WTC11 (cell line): ENCODE results near the gene MACROD2. TPM values are rescaled to one million over a fixed set of nuclear protein-coding genes. Genes with fewer than 3 reads are reported as not detected.

Experiments
- ATAC-seq: fragments of 200-7000 bp; cut with Tn5 transposase; 2 replicates; pipeline ENCODE4 v1.10.0; 2021; ENCODE audit warnings: mild to moderate bottlenecking, moderate library complexity
- CTCF ChIA-PET: fragments of 300-600 bp; sonication (Branson Sonifier 250); formaldehyde crosslinking; loops from one replicate; lab custom pipeline; 2021; ENCODE audit warnings: antibody characterized with exemption; lab: Charles Lee
- POLR2A ChIA-PET: fragments of 350-600 bp; sonication (Branson Sonifier 250); formaldehyde crosslinking; loops from one replicate; lab custom pipeline; 2021; ENCODE audit warnings: antibody characterized with exemption; lab: Charles Lee
- DNase-seq: peaks from one replicate; pipeline ENCODE4 v3.0.0; 2021; ENCODE audit warnings: low spot score
- H3K27ac Mint-ChIP-seq: 2 replicates; pipeline ENCODE4 v1.8.0; 2021; ENCODE audit warnings: mixed read lengths
- H3K27me3 Mint-ChIP-seq: 2 replicates; pipeline ENCODE4 v1.8.0; 2021; ENCODE audit warnings: low read depth, mild to moderate bottlenecking, moderate library complexity, mixed read lengths
- H3K36me3 Mint-ChIP-seq: 2 replicates; pipeline ENCODE4 v1.8.0; 2021; ENCODE audit warnings: mixed read lengths
- H3K4me1 Mint-ChIP-seq: 2 replicates; pipeline ENCODE4 v1.8.0; 2022; ENCODE audit warnings: mixed read lengths
- H3K4me3 Mint-ChIP-seq: 2 replicates; pipeline ENCODE4 v1.8.0; 2021; ENCODE audit warnings: mild to moderate bottlenecking, moderate library complexity, mixed read lengths
- H3K9me3 Mint-ChIP-seq: 2 replicates; pipeline ENCODE4 v1.8.0; 2021; ENCODE audit warnings: mixed read lengths
- ATF1 ChIP-seq: sonication (generic); formaldehyde crosslinking; IDR thresholded peaks from 2 replicates; pipeline ENCODE4 v1.8.1; 2023; ENCODE audit warnings: mild to moderate bottlenecking, moderate library complexity, missing genetic modification reagents
- CREB1 ChIP-seq: sonication (generic); formaldehyde crosslinking; IDR thresholded peaks from 2 replicates; pipeline ENCODE4 v1.8.0; 2023; ENCODE audit warnings: mild to moderate bottlenecking, missing genetic modification reagents
- CREM ChIP-seq: sonication (generic); formaldehyde crosslinking; IDR thresholded peaks from 2 replicates; pipeline ENCODE4 v1.8.1; 2022; ENCODE audit warnings: mild to moderate bottlenecking, missing genetic modification reagents, moderate library complexity
- EMX1 ChIP-seq: fragments of 250-450 bp; sonication (Bioruptor Pico); IDR thresholded peaks from 2 replicates; pipeline ENCODE4 v1.8.0; 2021; ENCODE audit warnings: mild to moderate bottlenecking
- ETV6 ChIP-seq: sonication (generic); formaldehyde crosslinking; IDR thresholded peaks from 2 replicates; pipeline ENCODE4 v1.8.1; 2022; ENCODE audit warnings: mild to moderate bottlenecking, missing genetic modification reagents
- FOXJ3 ChIP-seq: sonication (generic); formaldehyde crosslinking; IDR thresholded peaks from 2 replicates; pipeline ENCODE4 v1.9.0; 2021; ENCODE audit warnings: missing genetic modification reagents, mild to moderate bottlenecking, borderline replicate concordance
- FOXP1 ChIP-seq: sonication (generic); formaldehyde crosslinking; IDR thresholded peaks from 2 replicates; pipeline ENCODE4 v1.8.0; 2022; ENCODE audit warnings: missing genetic modification reagents, mild to moderate bottlenecking, moderate library complexity, borderline replicate concordance
- IRF2 ChIP-seq: sonication (generic); formaldehyde crosslinking; IDR thresholded peaks from 2 replicates; pipeline ENCODE4 v1.8.0; 2022; ENCODE audit warnings: low read depth, missing genetic modification reagents, borderline replicate concordance
- KAT7 ChIP-seq: sonication (generic); formaldehyde crosslinking; IDR thresholded peaks from 2 replicates; pipeline ENCODE4 v1.8.1; 2023; ENCODE audit warnings: missing genetic modification reagents, mild to moderate bottlenecking, borderline replicate concordance
- NFATC4 ChIP-seq: fragments of 250-450 bp; sonication (Bioruptor Pico); IDR thresholded peaks from 2 replicates; pipeline ENCODE4 v1.9.0; 2021; ENCODE audit warnings: mild to moderate bottlenecking
- NR2C2 ChIP-seq: sonication (generic); formaldehyde crosslinking; IDR thresholded peaks from 2 replicates; pipeline ENCODE4 v1.8.0; 2022; ENCODE audit warnings: mild to moderate bottlenecking, missing genetic modification reagents
- NR3C1 ChIP-seq: sonication (generic); formaldehyde crosslinking; conservative IDR thresholded peaks from 2 replicates; pipeline ENCODE4 v1.8.1; 2023; ENCODE audit warnings: low read depth, mild to moderate bottlenecking, missing genetic modification reagents
- RELA ChIP-seq: sonication (generic); formaldehyde crosslinking; IDR thresholded peaks from 2 replicates; pipeline ENCODE4 v1.8.1; 2022; ENCODE audit warnings: missing genetic modification reagents, mild to moderate bottlenecking, borderline replicate concordance
- SP1 ChIP-seq: sonication (generic); formaldehyde crosslinking; conservative IDR thresholded peaks from 2 replicates; pipeline ENCODE4 v1.8.1; 2022; ENCODE audit warnings: missing genetic modification reagents
- TP53 ChIP-seq: sonication (generic); formaldehyde crosslinking; IDR thresholded peaks from 2 replicates; pipeline ENCODE4 v1.8.1; 2023; ENCODE audit warnings: mild to moderate bottlenecking, missing genetic modification reagents
- ZBTB21 ChIP-seq: sonication (generic); formaldehyde crosslinking; IDR thresholded peaks from 2 replicates; pipeline ENCODE4 v1.8.1; 2023; ENCODE audit warnings: mild to moderate bottlenecking, missing genetic modification reagents, borderline replicate concordance
- ZNF219 ChIP-seq: sonication (generic); formaldehyde crosslinking; IDR thresholded peaks from 2 replicates; pipeline ENCODE4 v1.8.0; 2023; ENCODE audit warnings: missing genetic modification reagents, mild to moderate bottlenecking, borderline replicate concordance
- total RNA-seq: library from RNA; stranded (reverse); gene quantifications from 3 replicates; pipeline ENCODE4 v1.2.3, GENCODE V29; 2021
- TF ChIP-seq, protein P1 (sequence below): sonication (generic); formaldehyde crosslinking; IDR thresholded peaks from 2 replicates; pipeline ENCODE4 v1.8.1; 2023; ENCODE audit warnings: mild to moderate bottlenecking, missing genetic modification reagents, moderate library complexity
- TF ChIP-seq, protein P2 (sequence below): sonication (generic); formaldehyde crosslinking; IDR thresholded peaks from 2 replicates; pipeline ENCODE4 v1.8.0; 2023; ENCODE audit warnings: missing genetic modification reagents
- TF ChIP-seq, protein P3 (sequence below): sonication (generic); formaldehyde crosslinking; IDR thresholded peaks from 2 replicates; pipeline ENCODE4 v1.8.0; 2023; ENCODE audit warnings: missing genetic modification reagents, mild to moderate bottlenecking, borderline replicate concordance
- TF ChIP-seq, protein P4 (sequence below): sonication (generic); formaldehyde crosslinking; IDR thresholded peaks from 2 replicates; pipeline ENCODE4 v1.8.0; 2022; ENCODE audit warnings: mild to moderate bottlenecking, missing genetic modification reagents
- TF ChIP-seq, protein P5 (sequence below): sonication (generic); formaldehyde crosslinking; IDR thresholded peaks from 2 replicates; pipeline ENCODE4 v1.8.0; 2022; ENCODE audit warnings: missing genetic modification reagents
- TF ChIP-seq, protein P6 (sequence below): sonication (generic); formaldehyde crosslinking; IDR thresholded peaks from 2 replicates; pipeline ENCODE4 v1.8.1; 2023; ENCODE audit warnings: mild to moderate bottlenecking, missing genetic modification reagents
- TF ChIP-seq, protein P7 (sequence below): sonication (generic); formaldehyde crosslinking; IDR thresholded peaks from 2 replicates; pipeline ENCODE4 v1.8.0; 2022; ENCODE audit warnings: mild to moderate bottlenecking, missing genetic modification reagents

The MACROD2 gene
- total RNA-seq, 1 experiment from 2014 or later = 4.1 TPM

DNA sequence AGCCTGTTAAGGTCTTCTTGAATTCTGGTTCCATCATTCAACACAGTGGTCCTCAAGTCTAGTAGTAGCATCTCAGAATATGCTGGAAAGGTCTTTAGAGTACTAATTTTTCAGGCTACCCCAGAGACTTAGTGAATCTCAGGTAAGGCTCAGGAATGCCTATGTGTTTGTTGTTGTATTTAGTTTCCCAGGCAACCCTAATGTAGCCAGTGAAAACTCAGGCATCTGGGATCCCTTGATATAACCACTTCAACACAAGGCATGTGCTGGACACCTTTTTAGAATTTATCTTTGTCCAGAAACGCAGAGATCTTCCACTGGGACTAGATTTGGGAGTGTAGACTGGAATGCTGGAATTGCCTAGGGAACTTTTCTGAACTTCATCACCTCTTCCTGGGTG, 940.0 kb downstream of the MACROD2 start:
- ATAC-seq = no peak
- POLR2A ChIA-PET = no interaction called here
- no peaks in the 10 kb centered on the region for H3K27me3 Mint-ChIP-seq
- peaks cover 14% of the 10 kb centered on the region for H3K9me3 Mint-ChIP-seq
- DNase-seq = no peak
- CTCF ChIA-PET = no interaction called here
- TF ChIP-seq ZNF219 (CRISPR knock-in tag) (no peak), NR3C1 (CRISPR knock-in tag) (no peak), TP53 (no peak), CREB1 (CRISPR knock-in tag) (no peak), ZBTB21 (CRISPR knock-in tag) (no peak), SP1 (CRISPR knock-in tag) (no peak), EMX1 (CRISPR knock-in tag) (no peak), FOXJ3 (CRISPR knock-in tag) (no peak), NR2C2 (no peak), FOXP1 (CRISPR knock-in tag) (no peak), NFATC4 (CRISPR knock-in tag) (no peak)
- TF ChIP-seq, protein P1, sequence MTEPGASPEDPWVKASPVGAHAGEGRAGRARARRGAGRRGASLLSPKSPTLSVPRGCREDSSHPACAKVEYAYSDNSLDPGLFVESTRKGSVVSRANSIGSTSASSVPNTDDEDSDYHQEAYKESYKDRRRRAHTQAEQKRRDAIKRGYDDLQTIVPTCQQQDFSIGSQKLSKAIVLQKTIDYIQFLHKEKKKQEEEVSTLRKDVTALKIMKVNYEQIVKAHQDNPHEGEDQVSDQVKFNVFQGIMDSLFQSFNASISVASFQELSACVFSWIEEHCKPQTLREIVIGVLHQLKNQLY (CRISPR knock-in tag) = no peak
- TF ChIP-seq, protein P2, sequence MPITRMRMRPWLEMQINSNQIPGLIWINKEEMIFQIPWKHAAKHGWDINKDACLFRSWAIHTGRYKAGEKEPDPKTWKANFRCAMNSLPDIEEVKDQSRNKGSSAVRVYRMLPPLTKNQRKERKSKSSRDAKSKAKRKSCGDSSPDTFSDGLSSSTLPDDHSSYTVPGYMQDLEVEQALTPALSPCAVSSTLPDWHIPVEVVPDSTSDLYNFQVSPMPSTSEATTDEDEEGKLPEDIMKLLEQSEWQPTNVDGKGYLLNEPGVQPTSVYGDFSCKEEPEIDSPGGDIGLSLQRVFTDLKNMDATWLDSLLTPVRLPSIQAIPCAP (CRISPR knock-in tag) = no peak
- TF ChIP-seq, protein P3, sequence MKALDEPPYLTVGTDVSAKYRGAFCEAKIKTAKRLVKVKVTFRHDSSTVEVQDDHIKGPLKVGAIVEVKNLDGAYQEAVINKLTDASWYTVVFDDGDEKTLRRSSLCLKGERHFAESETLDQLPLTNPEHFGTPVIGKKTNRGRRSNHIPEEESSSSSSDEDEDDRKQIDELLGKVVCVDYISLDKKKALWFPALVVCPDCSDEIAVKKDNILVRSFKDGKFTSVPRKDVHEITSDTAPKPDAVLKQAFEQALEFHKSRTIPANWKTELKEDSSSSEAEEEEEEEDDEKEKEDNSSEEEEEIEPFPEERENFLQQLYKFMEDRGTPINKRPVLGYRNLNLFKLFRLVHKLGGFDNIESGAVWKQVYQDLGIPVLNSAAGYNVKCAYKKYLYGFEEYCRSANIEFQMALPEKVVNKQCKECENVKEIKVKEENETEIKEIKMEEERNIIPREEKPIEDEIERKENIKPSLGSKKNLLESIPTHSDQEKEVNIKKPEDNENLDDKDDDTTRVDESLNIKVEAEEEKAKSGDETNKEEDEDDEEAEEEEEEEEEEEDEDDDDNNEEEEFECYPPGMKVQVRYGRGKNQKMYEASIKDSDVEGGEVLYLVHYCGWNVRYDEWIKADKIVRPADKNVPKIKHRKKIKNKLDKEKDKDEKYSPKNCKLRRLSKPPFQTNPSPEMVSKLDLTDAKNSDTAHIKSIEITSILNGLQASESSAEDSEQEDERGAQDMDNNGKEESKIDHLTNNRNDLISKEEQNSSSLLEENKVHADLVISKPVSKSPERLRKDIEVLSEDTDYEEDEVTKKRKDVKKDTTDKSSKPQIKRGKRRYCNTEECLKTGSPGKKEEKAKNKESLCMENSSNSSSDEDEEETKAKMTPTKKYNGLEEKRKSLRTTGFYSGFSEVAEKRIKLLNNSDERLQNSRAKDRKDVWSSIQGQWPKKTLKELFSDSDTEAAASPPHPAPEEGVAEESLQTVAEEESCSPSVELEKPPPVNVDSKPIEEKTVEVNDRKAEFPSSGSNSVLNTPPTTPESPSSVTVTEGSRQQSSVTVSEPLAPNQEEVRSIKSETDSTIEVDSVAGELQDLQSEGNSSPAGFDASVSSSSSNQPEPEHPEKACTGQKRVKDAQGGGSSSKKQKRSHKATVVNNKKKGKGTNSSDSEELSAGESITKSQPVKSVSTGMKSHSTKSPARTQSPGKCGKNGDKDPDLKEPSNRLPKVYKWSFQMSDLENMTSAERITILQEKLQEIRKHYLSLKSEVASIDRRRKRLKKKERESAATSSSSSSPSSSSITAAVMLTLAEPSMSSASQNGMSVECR (CRISPR knock-in tag) = no peak
- TF ChIP-seq, protein P4, sequence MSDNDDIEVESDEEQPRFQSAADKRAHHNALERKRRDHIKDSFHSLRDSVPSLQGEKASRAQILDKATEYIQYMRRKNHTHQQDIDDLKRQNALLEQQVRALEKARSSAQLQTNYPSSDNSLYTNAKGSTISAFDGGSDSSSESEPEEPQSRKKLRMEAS (CRISPR knock-in tag) = no peak
- TF ChIP-seq, protein P5, sequence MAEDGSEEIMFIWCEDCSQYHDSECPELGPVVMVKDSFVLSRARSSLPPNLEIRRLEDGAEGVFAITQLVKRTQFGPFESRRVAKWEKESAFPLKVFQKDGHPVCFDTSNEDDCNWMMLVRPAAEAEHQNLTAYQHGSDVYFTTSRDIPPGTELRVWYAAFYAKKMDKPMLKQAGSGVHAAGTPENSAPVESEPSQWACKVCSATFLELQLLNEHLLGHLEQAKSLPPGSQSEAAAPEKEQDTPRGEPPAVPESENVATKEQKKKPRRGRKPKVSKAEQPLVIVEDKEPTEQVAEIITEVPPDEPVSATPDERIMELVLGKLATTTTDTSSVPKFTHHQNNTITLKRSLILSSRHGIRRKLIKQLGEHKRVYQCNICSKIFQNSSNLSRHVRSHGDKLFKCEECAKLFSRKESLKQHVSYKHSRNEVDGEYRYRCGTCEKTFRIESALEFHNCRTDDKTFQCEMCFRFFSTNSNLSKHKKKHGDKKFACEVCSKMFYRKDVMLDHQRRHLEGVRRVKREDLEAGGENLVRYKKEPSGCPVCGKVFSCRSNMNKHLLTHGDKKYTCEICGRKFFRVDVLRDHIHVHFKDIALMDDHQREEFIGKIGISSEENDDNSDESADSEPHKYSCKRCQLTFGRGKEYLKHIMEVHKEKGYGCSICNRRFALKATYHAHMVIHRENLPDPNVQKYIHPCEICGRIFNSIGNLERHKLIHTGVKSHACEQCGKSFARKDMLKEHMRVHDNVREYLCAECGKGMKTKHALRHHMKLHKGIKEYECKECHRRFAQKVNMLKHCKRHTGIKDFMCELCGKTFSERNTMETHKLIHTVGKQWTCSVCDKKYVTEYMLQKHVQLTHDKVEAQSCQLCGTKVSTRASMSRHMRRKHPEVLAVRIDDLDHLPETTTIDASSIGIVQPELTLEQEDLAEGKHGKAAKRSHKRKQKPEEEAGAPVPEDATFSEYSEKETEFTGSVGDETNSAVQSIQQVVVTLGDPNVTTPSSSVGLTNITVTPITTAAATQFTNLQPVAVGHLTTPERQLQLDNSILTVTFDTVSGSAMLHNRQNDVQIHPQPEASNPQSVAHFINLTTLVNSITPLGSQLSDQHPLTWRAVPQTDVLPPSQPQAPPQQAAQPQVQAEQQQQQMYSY = no peak
- TF ChIP-seq, all 79 proteins: peak for 0
- H3K4me1 Mint-ChIP-seq = no peaks in the 10 kb centered on the region
- H3K27ac Mint-ChIP-seq = peak overlapping the region; percentile 78; the same call in 1 of the 2 replicates
- no peak overlapping the region for H3K4me3 Mint-ChIP-seq
- H3K36me3 Mint-ChIP-seq = peaks cover 6% of the 10 kb centered on the region

DNA sequence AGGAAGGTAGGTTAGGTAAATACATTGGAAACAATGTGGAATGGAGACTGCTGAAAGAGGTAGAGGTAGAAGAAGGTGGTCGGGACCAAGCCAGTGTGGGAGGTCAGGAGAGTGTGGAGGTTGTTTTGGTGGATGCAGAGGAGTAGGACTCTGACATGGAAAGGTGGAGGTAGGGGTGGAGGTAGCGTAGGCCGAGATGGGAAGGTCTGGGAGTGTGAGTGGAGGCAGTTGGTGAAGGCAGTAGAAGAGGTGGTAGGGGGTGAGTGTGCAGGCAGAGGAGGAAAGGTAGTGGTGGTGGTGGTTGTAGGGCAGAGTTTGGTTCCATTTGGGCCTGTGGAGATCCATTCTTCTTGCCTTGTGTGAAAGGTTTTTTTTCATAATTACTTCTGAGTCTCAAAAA, 941.7 kb downstream of the MACROD2 start:
- H3K9me3 Mint-ChIP-seq = peaks cover 23% of the 10 kb centered on the region
- POLR2A ChIA-PET = no interaction called here
- peaks cover 16% of the 10 kb centered on the region for H3K36me3 Mint-ChIP-seq
- H3K4me1 Mint-ChIP-seq = no peaks in the 10 kb centered on the region
- no peaks in the 10 kb centered on the region for H3K27me3 Mint-ChIP-seq
- no peak for DNase-seq
- no peak overlapping the region for H3K27ac Mint-ChIP-seq
- H3K4me3 Mint-ChIP-seq = no peak overlapping the region
- no peak for ATAC-seq
- CTCF ChIA-PET = no interaction called here
- TF ChIP-seq, protein P6, sequence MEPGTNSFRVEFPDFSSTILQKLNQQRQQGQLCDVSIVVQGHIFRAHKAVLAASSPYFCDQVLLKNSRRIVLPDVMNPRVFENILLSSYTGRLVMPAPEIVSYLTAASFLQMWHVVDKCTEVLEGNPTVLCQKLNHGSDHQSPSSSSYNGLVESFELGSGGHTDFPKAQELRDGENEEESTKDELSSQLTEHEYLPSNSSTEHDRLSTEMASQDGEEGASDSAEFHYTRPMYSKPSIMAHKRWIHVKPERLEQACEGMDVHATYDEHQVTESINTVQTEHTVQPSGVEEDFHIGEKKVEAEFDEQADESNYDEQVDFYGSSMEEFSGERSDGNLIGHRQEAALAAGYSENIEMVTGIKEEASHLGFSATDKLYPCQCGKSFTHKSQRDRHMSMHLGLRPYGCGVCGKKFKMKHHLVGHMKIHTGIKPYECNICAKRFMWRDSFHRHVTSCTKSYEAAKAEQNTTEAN (CRISPR knock-in tag) = no peak
- no peak for TF ChIP-seq ATF1 (CRISPR knock-in tag)
- TF ChIP-seq ETV6 (CRISPR knock-in tag) = no peak
- TF ChIP-seq RELA (CRISPR knock-in tag) = no peak
- TF ChIP-seq CREM (CRISPR knock-in tag) = no peak
- TF ChIP-seq TP53 = no peak
- TF ChIP-seq KAT7 (CRISPR knock-in tag) = no peak
- TF ChIP-seq, protein P7, sequence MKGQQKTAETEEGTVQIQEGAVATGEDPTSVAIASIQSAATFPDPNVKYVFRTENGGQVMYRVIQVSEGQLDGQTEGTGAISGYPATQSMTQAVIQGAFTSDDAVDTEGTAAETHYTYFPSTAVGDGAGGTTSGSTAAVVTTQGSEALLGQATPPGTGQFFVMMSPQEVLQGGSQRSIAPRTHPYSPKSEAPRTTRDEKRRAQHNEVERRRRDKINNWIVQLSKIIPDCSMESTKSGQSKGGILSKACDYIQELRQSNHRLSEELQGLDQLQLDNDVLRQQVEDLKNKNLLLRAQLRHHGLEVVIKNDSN (CRISPR knock-in tag) = no peak
- no peak for TF ChIP-seq IRF2 (CRISPR knock-in tag)
